HG03280 (cell line): Measurements from ENCODE around the gene CCDC85C.
"Not testable (repeated sequence)": the region's sequence is repeated elsewhere in the genome, so short reads cannot be mapped to it uniquely, and the experiment has no call there.

Experiments
- ATAC-seq: cut with Tn5 transposase; IDR thresholded peaks from one replicate; pipeline ENCODE4 v1.9.1; 2021; ENCODE audit warnings: mild to moderate bottlenecking, moderate library complexity; ENCODE audit not compliant: unreplicated experiment

The CCDC85C gene

DNA sequence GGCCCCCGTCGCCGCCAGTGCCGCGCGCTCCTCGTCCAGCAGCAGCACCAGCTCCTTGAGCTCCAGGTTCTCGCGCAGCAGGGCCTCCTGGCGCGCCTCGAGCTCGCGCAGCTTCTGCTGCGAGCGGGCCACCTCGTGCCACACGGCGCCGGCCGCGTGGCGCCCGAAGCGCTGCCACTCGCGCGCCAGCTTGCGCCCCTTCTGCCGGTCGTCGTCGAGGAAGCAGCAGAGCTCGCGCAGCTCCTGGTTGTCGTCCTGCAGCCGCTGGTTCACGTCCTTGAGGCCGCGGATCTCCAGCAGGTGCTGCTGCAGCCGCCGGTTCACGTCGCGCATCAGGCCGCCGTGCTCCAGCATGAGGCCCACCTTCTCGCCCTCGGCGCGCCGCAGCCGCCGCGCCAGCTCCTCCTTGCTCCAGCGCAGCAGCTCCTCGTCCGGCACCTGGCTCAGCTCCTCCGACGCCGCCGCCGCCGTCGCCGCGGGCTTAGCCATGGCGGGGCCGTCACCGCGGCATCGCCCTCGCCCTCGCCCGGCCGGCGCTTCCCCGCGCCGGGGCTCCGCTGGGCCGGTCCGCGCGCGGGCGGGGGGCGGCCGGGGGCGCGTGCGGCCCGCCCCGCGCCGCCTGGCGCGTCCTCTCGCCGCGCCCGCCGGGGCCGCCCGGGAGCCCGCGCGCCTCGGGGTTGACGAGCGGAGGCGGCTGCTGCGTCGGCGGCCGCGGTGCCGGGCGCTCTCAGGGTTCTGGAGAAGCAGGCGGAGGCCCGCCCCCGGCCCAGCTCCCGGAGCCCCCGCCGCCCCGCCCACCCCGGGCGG, at the start of gene CCDC85C:
CCDC85C (minus strand) TSS at position 737 of the 807 bp plus-strand sequence; CDS start at position 489, 248 bp downstream.
- ATAC-seq = peak; percentile 5

DNA sequence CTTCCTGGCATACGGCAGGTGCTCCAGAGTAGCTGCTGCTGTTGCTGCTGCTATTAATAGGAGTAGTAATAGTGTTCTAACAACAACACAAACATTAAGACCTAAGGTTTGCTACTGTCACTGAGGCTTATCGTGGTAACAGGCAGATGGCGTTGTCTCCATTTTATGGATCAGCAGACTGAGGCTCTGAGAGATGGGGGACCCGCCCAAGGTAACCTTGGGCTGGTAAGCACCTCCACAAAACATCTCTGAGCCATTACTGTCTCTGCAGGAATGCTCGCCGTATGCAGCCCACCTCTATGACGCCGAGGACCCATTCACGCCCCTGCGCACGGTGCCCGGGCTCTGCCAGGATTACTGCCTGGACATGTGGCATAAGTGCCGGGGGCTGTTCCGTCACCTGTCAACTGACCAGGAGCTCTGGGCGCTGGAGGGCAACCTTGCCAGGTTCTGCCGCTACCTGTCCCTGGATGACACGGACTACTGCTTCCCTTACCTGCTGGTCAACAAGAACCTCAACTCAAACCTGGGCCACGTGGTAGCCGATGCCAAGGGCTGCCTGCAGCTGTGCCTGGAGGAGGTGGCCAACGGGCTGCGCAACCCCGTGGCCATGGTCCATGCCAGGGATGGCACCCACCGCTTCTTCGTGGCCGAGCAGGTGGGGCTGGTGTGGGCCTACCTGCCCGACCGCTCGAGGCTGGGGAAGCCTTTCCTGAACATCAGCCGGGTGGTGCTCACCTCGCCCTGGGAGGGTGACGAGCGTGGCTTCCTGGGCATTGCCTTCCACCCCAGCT, 48.1 kb upstream of the CCDC85C start:
- no peak for ATAC-seq

DNA sequence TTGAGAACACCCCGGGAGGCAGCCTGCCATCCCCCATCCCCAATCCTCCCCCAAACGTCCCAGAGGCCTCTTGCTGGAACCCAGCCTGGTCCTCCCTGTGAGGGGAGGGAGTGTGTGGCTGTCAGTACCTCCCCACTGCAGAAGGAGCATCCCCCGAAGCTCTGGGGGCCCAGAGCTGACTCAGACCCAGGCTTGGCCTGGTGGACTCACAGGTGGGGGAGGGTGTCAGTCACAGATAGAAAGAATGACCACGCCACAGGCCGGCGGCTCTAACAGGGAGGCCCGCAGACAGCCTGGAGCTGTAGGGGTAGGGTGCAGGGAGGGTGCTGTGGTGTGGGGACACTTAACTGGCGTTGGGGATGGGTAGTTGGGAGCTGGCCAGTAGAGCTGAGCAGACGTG, 46.2 kb upstream of the CCDC85C start:
- no peak for ATAC-seq

DNA sequence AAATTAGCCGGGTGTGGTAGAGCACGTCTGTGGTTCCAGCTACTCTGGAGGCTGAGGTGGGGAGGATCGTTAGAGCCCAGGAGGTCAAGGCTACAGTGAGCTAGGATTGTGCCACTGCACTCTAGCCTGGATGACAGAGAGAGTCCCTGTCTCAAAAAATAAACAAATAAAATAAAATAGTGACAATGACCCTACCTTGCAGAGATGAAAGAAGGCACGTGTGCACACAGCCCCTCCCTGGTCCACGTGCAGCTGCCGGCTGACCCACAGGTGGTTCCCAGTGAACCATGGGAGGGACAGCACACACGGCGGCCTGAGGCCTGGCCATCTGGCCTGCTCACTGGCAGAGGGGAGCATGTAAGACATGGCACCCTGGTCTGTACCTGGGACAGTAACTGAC, 45.6 kb upstream of the CCDC85C start:
- no peak for ATAC-seq

DNA sequence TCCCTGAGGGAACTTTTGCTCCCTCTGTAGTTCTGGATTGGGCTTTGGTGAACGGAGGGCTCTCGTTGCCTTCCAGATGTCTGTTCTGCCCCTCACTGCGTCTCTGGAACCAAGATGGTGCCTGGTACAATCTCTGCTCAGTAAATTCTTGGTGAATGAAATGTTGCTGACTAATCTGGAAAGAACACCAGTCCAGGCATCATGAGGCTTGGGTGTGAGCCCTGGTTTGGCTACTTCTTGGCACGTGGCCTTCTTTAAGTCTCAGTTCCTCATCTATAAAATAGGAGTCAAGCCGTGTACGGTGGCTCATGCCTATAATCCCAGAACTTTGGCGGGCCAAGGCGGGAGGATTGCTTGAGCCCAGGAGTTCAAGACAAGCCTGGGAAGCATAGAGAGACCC, 45.2 kb upstream of the CCDC85C start:
- no peak for ATAC-seq

DNA sequence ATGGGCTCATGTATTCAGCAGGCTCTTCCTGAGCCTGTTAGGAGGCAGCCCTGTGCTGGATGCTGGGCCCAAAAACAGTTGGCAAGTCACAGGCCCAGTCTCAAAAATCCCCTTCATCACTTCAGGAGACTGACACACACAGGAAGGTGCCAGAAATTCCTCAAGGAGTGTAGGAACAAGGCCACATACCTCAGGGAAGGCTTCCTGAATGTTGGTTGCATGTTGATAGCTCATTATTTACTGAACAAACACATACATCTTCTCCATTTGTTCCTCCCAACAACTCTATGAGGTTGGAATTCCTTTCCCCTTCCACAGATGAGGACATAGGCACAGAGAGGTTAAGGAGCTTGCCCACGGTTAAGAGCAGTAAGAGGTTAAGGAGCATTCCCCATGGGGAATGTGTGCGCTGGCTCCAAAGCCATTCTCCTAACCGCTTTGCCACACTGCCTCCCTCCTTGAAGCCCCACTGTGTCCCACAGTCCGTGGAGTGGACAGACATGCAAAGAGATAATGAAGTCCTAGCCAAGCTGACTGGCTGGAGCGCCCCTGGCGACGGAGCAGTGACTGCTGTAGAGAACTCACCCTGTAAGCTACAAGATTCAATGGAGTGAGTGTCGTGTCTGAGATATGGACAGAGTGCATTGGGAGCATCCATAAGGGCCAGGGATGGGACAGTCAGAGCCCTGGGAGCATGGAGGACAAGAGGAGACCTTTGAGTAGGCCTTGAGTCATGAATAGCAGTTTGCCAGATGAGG, 44.2 kb upstream of the CCDC85C start:
- ATAC-seq = no peak

DNA sequence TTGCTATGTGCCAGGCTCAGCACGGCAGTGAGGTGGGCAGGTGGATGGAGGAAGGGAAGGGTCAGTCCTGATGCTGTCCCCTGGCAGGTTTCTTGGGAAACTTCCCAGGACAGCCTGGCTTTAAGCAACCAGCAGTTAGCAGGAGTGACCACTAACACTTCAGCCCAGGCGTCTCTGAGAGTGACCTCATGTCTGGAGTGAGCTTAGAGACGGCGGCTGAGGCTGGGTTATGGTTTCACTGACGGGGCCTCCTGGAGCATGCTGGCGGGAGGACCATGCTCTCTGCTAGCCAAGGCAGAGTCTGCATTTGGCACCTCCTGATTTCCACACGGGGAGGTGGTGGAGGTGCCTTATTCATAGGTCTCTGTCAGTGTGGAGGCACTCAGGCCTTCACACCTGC, 43.4 kb upstream of the CCDC85C start:
- no peak for ATAC-seq

DNA sequence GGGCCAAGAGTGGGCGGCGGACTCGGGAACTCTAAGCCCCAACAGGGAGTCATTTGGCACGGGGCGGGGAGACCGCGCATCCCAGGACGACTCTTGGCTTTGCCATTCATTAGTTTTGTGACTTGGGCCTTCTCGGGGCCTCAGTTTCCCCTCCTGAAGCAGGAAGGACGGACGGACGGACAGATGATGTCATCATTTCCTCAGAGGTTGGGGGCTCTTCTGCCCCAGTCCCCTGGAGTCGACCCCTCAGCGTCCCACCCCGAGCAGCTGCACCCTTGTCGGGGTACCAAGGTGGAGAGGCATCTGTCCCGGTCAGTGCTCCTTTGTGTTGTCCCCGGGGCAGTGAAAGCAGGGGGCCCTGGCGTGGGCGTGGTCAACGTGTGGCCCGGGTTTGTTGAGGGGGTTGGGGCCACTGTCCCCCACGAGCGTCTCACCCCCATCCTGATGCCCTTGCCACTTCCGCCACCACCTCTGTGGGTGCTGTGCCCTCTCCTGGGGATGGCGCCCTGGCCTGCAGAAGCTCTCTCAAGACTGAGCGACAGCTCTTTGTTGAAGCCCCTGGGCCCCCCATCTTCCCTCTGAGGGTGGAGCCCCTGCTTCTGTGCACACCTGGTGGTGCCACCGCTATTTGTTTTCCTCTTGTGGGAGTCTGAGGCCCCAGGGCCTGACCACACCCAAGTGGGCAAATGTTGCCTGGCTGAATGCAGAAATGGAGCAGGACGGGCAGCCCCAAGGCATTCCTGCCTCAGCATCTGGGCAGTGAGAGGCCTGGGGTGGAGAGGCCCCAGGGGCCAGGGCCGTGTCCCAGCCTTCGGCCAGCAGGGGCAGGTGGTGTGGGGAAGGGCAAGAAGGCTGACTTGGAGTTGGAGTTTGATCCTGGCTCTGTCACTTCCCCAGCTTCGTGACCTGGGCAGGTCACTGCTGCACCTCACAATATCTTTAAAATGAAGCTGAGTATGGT, 41.8 kb upstream of the CCDC85C start:
- no peak for ATAC-seq

DNA sequence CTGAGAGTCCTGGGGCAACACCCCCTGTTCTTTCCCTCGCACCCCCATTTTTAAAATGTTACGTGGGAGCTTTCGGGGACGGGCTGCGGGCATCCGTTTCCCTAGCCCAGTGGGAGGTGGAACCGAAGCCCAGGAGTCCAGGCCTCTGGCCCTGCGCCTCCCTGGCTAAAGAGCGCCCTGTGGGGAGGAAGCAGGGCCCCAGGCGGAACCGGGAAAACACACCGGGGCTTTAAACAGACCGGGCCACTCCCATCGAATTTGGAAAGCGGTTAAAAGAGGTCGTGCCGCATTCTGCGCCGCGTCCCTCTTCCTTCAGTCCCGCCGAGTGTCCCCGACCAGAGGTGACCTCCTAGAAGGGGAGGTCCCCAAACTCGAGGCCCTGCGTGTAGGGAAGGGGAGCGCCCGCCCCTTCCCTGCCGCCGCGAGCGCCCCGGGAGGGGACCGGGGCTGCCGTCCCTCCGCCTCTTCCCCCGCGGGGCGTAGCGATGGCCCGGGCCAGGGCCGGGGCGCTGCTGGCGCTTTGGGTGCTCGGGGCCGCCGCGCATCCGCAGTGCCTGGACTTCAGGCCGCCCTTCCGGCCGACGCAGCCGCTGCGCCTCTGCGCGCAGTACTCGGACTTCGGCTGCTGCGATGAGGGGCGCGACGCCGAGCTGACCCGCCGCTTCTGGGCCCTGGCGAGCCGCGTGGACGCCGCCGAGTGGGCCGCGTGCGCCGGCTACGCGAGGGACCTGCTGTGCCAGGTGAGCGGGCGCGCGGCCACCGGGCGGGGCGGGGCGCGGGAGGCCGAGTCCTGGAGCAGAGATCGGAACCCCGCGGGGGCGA, 40.9 kb upstream of the CCDC85C start, which contains the start of gene HHIPL1:
HHIPL1 (plus strand) TSS at position 407 of the 822 bp plus-strand sequence; CDS start at position 486, 79 bp downstream.
- ATAC-seq = no peak

DNA sequence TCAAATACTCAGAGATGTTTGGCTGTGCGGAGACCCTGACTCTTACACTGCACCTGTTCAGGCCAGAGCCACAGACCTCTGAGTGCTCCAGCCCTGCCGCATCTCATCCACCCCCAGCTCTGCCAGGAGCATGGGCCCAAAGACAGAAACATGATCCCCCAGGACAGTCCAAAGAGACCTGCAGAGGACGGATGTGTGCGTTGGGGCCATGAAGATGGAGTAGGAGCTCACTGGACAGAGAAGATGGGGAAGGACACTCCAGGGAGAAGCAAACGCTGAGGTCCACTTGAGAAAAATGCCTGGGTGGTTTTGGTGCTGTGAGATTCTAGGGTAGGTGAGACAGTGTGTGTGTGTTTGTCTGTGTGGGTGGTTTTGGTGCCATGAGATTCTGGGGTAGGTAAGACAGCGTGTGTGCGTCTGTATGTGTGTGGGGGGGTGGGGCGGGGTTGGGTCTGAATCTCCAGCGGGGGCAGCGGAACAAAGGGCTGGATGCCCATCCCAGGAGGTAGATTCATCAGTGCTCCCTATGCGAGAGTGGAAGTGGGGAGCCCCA, 40.1 kb upstream of the CCDC85C start:
- ATAC-seq = no peak

DNA sequence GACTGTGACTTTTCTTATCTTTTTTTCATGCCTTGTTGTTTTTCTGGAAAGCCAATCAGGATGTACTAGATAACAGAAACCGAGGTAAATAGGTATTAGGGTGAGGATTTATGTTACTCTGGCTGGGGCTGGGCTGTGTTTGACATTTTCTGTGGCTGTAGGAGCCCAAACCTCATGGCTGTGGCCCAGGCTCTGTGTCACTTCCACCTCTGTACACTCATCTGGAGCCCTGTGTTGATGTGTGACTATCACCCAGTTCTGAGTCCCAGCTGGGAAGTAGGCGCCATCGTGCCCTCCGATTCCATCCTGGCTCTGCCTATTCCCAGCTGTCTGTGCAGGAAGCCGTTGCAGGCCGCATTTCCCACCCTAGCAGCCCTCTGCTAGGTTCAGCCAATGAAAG, 39.3 kb upstream of the CCDC85C start:
- ATAC-seq = no peak

DNA sequence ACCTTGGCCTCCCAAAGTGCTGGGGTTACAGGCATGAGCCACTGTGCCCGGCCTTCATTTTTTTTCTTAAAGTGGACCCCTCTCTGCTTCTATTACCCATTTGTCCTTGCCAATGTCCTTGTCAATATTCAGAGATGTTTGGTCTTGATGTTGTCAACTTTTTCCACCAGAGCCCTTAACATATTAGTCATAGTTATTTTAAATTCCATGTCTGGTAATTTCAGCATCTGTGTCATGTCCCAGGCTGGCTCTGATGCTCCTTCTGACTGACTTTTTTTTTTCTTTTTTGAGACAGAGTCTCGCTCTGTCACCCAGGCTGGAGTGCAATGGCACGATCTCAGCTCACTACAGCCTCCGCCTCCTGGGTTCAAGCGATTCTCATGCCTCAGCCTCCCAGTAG, 38.8 kb upstream of the CCDC85C start:
- ATAC-seq = not testable (repeated sequence)

DNA sequence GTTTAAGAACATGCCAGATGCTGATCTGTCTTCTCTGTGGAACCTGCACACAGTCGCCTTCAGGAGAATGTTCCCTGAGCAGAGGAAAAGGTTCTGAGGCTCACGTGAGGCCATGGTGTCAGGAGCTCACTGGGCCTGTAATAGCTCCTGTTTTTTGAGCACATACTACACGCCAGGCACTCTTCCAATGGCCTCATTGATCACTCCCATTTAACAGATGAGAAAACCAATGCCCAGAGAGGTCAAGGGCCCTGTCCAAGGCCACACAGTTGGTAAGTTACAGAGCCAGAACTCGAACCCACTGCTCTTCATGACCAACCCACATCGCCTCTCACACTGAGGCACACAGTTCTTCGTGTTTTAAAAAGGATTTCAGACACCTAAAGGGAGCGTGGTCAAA, 33.6 kb upstream of the CCDC85C start:
- ATAC-seq = no peak

DNA sequence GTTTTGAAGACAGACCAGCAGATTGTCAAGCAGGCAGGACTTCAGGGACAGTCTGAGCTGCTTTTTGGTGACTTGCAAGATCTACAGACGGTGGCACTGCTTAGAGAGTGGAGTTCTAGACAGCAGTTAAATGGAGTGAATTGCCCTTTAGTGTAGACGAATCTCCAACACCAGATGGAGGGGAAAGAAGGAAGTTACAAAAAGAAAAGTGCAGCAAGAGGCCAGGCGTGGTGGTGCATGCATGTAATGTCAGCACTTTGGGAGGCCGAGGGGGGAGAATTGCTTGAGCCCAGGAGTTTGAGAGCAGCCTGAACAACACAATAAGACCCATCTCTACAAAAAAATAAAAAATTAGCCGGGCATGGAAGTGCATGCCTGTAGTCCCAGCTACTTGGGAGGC, 32.5 kb upstream of the CCDC85C start:
- no peak for ATAC-seq

DNA sequence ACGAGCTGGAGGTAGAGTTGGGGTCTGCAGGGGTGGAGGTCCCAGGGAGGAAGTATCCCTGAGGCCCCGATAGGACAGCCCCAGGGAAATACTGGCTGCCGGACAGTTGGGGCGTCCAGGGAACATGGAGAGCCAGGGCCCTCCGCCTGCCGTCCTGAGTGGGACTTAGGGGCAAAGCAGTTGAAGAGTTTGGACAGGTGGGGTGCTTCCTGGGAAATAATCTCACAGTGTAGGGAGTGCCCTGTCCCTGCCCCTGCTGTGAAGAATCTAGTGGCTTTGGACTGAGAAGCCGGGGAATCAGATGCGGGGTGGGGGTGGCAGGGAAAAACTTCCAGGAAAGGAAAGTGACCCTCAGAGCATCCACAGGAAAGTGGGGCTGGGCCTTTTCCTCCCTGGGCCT, 31.1 kb upstream of the CCDC85C start:
- ATAC-seq = no peak

DNA sequence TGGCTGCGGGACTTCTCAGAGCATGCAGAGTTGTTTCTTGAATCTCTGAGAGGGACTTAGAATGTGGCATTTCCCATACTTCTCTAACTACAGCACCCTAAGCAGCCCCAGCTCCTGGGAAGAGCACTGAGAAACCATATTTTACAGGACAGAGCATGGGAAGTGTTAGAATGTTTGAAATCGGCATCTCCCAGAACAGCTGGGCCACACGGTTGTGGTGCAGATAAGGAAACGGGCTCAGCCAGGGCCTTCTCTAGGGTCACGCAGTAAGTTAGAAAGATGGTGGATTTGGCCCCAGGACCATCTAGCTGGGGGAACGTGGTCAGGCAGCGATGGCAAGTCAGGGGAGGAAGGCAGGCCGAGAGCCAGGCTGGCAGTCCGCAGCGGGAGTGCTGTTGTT, 30.4 kb upstream of the CCDC85C start:
- ATAC-seq = no peak

DNA sequence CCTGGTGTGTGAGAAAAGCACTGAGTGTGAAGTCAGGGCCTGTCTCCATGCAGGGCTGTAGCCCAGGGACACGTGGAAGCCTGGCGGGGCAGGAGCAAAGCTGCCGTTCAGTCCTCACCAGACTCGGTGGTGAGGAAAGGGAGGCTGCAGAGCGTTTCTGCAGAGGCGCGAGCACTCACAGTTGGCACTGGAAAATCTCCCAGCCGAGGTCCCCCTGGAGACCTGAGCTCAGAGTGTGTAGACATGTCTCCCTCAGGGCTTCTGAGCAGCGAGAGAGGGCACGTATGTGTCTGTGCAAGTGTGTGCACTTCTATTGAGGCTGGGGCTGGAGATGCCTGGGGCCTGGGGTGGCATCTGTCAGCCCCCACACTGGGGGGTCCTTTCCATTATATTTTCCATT, 29.9 kb upstream of the CCDC85C start:
- no peak for ATAC-seq

DNA sequence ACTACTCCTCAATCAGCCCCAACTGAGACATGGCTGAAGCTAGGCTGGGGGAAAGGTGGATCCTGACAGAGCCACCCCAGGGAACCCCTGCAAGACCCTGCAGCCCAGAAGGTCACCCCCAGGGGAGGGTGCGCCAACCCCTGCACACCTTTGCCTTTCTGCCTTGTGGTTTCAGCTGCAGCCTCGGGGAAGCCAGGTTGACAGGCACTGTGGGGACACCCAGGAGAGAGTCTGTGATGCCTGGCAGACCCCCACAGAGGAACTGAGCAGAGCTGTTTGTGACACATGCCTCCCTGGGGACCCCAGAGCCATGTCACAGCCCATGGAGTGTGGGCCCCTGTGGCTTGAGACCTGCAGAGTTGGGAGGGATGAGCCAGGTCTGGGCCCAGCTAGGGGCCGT, 29.1 kb upstream of the CCDC85C start:
- no peak for ATAC-seq

DNA sequence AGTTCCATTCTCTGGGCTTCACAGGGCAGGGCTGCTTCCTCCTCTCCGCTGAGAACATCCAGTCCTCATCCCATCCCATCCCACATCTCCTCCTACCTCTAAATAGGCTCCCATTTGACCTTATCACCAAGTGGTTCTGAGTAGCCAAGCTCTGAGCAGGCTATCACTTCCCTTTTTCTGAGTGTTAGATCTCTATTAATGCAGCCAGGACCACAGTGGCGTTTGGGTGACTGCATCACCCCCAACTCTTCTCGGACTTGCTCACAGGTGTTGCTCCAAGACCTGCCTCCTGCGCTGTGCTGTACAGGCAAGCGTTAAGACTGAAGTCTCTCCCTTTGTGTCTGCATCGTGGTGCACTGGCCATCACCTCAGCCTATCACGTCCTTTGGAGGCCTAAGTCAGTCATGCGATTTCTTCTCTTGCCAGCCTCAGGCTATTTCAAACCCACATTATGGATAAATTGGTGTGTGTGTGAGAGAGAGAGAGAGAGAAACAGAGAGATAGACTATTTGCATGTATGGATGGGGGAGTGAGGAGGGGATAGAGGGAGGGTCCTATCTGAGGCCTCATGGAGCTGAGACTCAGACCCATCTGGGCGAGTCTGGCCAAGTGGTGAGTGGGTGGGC, 28.5 kb upstream of the CCDC85C start:
- no peak for ATAC-seq
